ENCODE measurements around the gene MIS18BP1.
"Not testable (repeated sequence)": the region's sequence is repeated elsewhere in the genome, so short reads cannot be mapped to it uniquely, and the experiment has no call there.

Gene MIS18BP1

DNA sequence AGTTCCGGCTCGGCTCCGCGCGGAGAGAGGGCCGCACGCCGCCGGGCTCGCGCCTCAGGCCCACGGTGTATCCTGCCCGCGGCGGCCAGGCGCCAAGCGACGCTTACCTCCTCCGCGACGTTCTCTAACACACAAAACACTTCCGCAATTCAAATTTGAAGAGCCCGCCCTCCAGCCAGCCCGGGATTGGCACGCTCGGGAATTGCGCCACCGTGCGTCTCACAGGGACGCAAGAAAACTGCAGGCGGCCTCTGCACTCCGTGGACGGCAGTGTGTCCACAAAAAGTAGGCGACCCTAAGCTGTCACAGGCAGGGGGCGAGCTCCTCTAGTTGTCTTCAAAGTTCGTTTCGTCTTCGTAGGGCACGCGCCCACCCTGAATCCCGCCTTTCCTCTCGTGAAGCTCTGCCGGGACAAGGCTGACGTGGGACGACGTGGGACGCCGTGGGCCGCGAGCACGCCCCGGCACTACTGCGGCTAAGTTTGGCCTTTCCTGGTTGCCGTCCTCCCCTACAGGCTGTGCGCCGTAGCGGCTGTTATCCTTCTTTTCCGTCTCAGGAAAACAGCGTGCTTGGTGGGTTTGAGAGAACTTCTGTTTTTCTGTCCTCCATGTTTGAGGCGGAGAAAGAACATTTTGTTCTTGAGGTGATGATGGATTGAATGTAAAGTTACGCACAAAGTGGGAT lies at the start of gene MIS18BP1:
Gene MIS18BP1 (minus strand): TSS at position 133 of the 684 bp plus-strand sequence. CDS start 5,916 bp downstream, outside the sequence.
- DNase-seq: peak; percentile 64

DNA sequence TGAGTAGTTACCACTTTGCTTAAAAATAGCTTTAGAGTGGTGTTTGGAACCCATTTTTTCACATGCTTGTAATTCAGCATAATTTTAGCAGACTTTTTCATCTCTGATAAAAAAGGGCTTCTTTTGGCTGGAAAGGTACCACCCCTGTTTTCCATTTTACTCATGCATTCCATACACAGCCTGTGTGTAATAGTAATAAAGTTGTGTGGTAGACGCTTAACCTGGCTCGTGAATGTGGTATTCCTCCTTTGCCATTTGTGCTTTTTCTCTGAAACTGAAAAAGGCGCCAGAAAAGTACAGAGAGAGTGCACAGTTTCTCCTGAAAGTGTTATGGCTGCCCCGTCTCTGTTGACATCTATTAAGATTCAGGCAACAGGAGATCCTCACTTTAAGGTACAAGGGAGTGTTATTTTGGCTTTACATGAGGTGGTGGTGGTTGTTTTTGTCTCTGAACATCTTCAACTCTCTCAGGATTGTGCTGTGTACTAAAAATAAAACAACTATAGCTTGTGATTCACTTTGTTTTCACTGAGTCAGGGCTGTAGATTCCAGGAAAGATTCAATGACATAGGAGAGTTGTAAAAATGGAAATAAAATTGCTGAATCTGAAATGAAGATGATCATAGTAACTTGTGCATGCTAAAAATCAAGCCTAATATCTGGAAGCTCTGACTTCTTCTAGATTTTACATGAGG lies 45.6 kb upstream of the MIS18BP1 start:
- DNase-seq: no peak

DNA sequence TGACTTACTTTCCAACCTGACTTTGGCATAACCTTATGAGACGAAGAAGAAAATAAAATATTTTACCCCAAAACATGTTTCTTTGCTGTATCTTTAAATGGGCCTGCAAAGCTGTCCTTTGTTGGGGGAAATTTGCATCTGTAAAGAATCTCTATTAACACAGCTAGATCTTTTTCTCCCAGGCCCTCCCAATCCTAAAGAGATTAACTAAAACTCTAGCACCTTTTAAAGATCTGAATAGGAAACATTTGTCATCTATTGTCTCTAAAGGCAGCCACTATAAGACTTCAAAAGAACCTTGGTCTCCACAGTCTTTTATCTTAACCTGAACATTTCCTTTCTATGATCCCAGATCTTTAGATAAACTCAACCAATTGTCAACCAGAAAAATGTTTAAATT lies 41.8 kb upstream of the MIS18BP1 start:
- DNase-seq: not testable (repeated sequence)

DNA sequence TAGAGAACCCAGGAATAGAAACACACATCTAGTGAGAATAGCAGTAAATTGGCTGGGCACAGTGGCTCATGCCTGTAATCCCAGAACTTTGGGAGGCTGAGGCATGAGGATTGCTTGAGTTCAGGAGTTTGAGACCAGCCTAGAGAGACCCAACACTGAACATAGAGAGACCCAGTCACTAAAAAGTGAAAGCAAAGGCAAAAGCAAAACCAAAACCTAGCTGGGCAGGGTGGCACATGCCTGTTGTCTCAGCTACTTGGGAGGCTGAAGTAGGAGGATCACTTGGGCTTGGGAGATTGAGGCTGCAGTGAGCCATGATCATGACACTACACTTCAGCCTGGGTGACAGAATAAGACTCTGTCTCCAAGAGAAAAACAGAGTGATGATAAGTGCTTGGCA lies 37.5 kb upstream of the MIS18BP1 start:
- no peak for DNase-seq

DNA sequence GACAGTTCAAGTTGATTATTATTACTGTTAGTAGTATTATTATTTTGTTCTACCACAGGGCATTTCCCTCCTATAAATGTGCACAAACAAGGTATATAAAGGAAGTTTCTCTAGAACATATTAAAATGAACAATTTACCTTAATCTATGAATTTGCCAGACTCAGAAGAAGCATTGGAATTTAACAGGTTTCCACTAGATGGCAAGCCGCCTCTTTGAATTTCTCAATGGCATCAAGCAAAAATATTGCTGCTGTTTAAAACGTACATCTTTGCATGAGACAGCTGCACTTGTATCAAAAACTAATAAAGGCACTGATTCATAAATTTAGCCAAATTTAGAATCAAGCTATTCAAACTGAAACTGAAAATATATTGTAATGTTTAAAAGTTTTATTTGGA lies 34.6 kb upstream of the MIS18BP1 start:
- no peak for DNase-seq

DNA sequence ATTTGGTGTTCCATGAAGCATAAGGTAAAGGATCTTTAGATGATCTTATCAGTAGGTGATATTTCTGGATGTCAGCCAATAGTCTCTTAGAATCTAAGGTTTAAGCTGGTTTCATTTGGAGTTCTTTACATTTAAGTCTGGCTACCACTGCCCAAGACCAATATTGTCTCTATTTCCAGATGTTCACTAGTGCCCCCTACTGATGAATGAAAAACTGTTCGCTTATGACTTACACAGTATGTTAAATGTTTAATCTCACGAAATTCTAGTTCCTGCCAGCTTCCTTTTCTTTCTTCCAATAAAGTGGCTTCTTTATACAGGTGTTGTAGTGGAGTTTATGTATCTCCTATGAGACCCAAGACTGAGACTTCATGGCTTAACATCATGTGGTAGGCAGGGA lies 31.8 kb upstream of the MIS18BP1 start:
- no peak for DNase-seq

DNA sequence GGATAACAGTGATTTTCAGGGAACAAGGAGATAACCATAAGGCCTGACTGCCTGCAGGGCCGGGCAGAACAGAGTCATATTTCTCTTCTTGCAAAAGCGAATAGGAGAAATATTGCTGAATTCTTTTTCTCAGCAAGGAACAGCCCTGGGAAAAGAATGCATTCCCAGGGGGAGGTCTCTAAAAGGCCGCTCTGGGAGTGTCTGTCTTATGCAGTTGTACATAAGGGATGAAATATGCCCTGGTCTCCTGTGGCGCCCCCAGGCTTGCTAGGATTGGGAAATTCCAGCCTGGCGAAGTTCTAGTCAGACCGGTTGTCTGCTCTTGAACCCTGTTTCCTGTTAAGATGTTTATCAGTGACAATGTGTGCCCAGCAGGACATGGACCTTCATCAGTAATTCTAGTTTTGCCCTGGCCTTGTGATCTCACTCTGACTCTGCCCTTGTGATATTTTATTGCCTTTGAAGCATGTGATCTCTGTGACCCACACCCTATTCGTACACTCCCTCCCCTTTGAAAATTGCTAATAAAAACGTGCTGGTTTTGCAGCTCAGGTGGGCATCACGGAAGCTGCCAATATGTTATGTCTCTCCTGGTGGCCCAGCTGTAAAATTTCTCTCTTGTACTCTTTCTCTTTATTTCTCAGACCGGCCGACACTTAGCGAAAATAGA lies 28.9 kb upstream of the MIS18BP1 start:
- DNase-seq: not testable (repeated sequence)

DNA sequence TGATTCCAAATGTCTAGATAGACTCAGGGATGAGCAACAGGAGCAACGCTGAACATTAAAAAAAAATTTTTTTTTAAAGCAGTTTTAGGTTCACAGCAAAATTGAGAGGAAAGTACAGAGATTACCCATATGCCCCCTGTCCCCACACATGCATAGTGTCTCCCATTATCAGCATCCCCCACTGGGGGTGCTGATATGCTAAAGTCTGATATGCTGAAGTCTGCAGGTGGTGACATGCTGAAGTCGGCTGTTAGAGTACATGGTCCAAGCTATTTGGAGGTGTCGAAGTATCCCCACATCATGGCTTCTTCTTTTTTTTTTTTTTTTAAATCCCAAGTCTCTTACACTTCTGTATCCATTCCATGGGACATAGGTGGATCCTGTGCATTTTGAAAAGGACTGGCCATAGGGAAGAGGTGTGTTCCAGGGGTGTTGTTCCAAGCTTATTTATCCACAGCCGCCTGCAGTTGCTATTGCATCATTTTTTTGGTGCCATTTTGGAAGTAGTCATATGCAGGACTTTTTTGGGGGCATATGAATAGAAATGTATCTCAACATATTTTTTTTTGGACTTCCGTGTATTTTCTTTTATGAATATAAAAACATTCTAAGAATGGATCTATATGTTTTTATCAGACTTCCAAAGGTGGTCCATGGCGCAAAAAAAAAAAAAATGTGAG lies 19.0 kb upstream of the MIS18BP1 start:
- no peak for DNase-seq

DNA sequence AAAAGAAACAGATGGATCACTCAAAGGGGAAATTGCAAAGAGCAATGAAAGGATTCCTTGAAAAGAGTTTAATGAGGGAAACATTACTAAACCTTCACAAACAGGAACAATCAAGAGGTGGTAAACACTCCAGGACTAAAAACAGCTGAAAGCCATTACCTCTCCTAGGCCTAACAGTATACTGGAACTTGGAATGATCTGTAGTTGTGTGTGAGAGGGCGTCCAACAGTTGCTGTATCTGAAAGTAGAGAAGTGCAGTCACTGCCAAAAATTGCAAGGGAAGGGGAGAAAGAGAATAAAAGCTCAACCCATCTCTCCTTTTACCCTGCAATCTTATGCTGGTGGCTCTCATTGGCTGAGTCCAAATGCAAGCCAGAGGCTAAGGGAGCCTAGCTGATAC lies 17.0 kb upstream of the MIS18BP1 start:
- no peak for DNase-seq

DNA sequence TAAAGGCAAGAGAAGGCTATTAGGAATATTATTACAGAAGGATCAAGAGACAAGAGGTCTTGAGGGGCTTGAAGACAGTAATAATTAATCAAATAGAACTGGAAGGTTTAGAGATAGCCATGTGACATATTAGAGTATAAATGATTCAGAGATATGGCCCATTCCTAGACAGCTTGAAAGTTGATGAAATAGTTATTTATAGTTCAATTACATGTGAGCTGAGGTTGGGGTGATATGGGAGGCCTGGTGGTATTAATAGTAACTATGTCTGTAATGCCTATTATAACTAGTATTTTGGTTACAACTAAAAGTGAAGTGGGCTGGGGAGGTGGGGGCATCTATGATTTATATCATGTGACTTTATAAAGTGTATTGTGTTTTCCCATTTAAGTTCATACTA lies 14.1 kb upstream of the MIS18BP1 start:
- no peak for DNase-seq

DNA sequence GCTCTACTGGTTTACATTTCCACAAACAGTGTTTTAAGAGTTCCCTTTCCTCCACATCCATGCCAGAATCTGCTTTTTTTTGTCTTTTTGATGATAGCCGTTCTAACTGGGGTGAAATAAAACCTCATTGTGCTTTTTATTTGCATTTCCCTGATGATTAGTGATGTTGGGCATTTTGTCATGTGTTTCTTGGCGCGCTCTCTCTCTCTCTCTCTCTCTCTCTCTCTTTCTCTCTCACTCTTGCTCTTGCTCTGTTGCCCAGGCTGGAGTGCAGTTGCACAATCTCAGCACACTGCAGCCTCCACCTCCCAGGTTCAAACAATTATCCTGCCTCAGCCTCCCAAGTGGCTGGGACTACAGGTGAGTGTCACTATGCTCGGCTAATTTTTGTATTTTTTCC lies 9.6 kb upstream of the MIS18BP1 start:
- no peak for DNase-seq

DNA sequence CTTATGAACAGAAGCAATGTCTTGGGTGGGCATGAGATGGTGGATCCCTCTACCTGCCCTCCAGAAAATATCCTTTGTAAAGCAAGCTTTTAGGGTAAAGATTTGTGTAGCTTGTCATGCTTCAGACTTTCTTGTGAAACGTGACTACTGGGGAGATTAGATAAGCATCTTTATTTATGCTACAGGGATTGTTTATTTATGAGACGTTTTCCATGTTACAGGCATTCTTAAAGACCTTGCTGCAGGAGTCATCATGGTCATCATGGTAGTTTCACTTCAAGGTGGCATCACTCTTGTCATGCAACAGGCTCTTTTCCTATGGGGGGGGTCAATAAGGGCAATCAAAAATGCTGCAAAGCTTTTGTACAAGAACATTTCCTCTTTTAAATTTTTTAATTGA lies 8.2 kb upstream of the MIS18BP1 start:
- no peak for DNase-seq

DNA sequence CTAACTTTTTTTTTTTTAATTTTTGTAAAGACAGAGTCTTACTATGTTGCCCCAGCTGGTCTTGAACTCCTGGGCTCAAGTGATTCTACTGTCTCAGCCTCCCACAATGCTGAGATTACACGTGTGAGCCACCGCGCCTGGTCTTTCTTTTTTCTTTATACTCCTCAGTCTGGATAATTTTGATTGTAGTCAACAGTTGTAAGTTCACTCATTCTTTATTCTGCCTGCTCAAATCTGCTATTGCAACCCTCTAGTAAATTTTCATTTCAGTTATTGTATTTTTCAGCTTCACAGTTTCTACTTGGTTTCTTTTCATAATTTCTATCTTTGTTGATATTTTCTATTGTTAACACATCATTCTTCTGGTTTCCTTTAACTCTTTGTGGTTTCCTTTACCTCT lies 5.8 kb upstream of the MIS18BP1 start:
- no peak for DNase-seq

DNA sequence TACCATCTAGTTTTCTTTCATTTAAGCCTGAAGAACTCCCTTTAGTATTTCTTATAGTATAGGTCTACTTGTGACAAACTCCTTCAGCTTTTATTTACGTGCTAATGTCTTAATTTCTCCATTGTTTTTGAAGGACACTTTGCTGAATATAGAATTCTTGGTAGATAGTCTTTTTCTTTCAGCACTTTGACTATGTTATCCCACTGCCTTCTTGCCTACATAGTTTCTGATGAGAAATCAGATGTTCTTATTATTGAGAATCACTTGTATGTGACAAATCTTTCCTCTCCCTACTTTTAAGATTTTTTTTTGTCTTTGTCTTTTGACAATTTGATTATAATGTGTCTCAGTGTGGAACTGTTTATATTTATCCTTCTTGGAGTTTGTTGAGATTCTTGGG lies 5.1 kb upstream of the MIS18BP1 start:
- DNase-seq: no peak

DNA sequence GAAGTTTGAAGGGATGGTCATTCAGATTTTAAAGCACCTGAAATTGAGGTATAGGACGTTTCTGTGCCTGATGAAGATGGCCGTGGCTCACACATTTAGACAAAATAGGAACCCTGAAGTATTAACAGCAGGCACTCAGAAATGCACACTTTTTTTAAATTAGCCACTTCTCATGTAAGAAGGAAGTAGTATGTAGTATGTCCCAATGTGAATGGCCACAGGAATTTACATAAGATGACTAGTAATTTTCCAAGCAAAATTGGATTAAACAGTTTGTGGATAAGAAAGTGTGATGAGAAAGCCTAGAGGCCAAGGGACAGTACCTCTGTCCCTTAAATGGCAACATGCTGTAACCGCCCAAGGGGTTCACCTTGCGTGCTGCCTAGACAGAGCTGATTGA lies 1.8 kb upstream of the MIS18BP1 start:
- no peak for DNase-seq

DNA sequence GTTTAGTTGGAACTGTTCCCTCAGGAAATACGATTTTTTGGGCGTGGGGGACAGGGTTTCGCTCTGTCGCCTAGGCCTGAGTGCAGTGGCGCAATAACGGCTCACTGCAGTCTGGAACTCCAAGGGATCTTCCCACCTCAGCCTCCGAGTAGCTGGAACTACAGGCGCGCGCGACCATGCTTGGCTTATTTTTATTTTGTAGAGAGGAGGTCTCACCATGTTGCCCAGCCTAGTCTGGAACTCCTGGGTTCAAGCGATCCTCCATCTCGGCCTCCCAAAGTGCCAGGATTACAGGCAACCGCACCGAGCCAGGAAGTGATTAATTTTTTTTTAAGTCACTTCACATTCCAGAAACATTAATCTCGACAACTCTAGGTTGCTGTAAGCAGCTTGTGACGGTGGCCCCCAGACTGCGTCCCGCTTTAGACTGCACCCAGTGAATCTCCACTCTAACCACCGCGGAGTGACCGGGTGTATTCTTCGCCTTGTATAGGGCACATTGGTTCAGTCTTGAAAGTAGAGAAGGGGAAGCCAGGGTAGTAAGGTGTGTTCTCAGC lies 830 bp upstream of the MIS18BP1 start:
- no peak for DNase-seq

DNA sequence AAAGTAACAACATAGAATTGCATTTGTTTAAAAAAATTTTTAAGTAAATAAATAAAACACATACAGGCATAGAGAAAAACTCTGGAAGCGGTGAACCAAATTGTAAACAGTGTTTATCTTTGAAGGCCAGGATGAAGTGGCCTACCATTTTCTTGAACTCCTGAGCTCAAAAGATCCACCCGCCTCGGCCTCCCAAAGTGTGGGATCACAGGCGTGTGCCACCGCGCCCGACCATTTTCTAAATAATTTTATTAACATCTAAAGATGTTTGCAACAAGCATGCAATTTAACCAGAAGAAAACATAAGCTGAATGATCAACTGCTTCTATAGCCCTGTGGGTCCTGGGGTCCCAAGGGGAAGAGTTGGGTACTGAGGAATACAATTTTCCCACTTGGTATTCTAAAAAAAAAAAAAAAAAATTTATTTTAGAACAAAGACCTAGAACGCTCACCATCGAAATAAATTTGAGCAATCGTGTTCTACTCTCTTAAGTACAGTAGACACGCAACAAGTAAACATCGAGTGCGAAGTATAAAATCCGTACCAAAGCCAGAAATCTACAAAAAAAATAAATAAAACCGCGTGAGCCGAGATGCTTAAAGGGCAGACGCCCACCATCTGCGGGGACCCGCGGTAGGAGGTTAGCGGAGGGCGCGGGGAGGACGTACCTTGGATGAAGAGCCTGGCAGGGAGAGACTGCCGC lies 484 bp downstream of the MIS18BP1 start:
- DNase-seq: no peak

DNA sequence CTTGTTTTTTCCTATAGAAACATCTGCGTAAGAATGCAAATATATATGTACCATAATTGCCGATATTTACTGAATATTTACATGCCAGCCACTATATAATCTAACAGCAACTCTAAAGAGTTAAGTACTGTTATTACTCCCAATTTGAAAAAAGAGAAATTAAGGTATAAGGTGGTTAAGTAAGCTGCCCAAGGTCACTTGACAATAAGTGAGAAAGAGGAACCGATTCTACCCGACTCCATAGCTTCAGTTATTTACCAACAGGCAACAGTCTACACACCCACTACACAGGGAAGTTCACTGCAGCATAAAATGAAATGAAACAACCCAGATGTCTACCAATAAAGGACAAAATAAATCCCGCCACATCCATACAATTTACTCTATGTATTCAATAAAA lies 1.1 kb downstream of the MIS18BP1 start:
- no peak for DNase-seq

DNA sequence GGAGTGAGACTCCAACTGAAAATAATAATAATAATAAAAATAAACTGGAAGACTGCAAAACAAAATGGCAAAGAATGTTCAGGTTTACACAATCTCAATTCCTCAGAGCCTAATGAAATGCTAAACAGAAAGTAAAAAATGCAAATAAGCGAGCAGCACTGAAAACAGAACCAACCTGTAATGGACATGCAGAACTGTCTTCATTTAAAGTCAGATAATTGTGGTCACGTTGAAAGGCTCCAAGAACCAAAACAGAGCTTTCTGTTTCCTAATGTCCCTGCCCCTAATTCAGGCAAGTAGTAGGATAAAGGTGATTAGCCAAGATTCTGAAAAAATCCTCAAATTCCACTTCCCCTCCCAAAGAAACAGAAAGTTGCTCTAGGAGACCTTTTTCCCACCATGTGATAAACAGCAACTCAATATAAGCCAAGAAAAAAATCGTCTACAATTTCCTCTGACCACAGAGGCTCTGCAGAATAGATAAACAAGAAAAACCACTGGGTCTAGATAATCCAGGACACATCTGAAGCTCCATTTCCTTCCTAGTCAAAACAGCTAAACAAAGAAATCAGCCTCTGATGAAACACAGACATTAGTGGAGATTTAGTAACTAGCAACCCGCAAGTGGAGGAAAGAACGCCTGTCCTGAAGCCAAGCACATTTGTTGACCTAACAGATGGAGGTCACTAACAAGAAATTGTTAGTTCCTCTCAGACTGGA lies 3.0 kb downstream of the MIS18BP1 start:
- DNase-seq: no peak

DNA sequence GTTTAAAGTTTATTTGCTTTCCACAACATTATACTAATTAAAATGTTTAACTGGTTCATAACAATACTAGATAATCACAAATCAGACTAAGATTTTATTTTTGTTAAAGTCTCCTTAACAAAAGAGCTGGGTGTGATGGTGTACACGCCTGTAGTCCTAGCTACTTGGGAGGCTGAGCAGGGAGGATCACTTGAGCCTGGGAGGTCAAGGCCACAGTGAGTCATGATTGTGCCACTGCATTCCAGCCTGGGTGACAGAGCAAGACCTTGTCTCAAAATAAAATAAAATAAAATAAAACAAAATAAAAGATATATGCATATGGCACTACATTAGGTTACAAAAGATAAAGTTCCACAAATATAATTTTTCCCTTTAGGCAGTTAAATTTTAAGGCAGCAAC lies 5.6 kb downstream of the MIS18BP1 start:
- DNase-seq: no peak

DNA sequence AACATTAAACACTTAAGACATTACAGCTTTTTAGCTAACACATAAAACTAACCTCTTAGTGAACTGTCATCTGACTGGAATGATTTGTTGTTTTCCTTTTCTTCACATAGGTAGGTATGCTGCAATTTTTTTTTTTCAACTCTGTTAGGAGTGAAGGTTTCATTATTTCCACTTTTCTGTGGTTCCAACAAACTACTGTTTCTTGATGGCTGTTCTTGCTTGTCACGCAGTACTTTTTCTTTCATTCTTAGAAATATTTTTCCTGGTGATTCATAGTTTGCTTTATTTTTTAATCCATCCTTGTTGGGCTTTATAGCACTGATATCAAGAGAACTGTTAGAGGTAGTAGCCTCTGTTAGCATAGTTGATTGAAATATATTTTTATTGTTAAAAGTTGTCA lies 6.3 kb downstream of the MIS18BP1 start:
- no peak for DNase-seq

DNA sequence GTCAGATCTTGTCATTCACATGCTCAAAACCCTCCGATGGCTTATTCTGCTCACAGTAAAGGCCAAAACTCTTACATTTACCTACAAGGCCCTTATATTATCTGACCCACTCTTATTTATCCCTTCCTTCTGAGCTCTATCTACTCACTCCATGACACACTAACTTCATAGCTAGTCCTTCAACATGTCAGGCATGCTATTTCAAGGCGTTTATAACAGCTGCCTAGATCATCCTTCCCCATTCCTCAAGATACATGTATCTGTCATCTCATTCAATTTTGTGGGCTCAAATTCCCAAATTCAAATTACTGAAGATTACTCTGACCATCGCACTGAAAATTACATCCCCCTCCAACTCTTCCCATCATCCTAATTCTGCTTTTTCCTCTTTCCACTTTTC lies 6.9 kb downstream of the MIS18BP1 start:
- DNase-seq: no peak

Data from NCI-H1436 treated with DMSO at 0.1 percent for 48 hours (cell line).